Measurements from ENCODE around the gene HSPB1. TPM values are rescaled to one million over a fixed set of nuclear protein-coding genes. Genes with fewer than 3 reads are reported as not detected.
A peak's percentile ranks its signal among the peaks of the same experiment; 100 is the strongest.
"Not testable (repeated sequence)": the region's sequence is repeated elsewhere in the genome, so short reads cannot be mapped to it uniquely, and the experiment has no call there.

HSPB1 gene
- total RNA-seq, 1 donor from 2014 or later: 57.1 TPM

DNA sequence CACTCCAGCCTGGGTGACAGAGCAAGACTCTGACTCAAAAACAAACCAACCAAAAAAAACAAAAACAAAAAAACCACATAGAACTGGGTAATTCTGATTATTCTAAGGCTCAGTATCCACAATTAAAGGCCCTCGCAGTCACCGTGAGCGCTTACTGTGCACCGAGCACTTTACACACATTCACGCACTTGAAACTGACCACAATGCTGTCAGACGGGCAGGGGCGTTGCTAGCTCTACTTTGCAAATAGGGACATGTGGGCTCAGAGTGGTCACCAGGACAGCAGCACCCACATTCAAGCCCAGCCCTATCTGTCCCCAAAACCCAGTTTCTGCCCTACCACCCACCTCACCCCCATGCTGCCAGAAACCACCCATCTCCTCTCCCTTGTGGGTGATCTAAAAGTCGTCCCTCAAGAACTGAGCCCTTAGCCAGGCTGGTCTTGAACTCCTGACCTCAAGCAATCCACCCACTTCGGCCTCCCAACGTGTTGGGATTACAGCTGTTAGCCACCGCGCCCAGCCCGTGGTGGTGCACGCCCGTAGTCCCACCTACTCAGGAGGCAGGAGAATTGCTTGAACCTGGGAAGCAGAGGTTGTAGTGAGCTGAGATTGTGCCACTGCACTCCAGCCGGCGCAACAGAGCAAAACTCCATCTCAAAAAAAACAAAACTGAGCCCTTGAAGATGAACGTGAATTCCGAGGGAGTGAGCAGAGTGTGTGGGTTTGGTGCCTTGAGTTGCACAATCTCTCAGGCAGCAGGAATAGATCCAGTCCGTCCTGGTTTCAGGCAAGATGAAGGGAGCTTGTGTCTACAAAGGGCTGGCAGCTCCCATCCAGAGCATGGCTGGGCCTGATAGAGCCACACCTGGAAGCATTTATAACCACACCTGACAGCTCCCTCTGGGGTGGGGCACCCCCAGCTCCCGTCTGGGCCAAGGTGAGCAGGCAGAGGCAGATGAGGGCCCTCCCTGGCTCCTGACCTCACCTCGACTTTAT is 5.4 kb upstream of the HSPB1 start:
- no peaks in the 10 kb centered on the region for H3K9me3 Mint-ChIP-seq
- H3K4me3 Mint-ChIP-seq: no peak overlapping the region
- H3K36me3 Mint-ChIP-seq (ENCODE audit: low read depth): no peaks in the 10 kb centered on the region
- no peak for DNase-seq (ENCODE audit: low read depth, low spot score)
- H3K27ac Mint-ChIP-seq (ENCODE audit: unreplicated experiment): no peak overlapping the region
- H3K4me1 Mint-ChIP-seq: peaks cover 2% of the 10 kb centered on the region
- no peak for TF ChIP-seq CTCF (conservative IDR thresholded peaks at IDR 0.05)
- peaks cover 6% of the 10 kb centered on the region for H3K27me3 Mint-ChIP-seq (ENCODE audit: low read depth)

DNA sequence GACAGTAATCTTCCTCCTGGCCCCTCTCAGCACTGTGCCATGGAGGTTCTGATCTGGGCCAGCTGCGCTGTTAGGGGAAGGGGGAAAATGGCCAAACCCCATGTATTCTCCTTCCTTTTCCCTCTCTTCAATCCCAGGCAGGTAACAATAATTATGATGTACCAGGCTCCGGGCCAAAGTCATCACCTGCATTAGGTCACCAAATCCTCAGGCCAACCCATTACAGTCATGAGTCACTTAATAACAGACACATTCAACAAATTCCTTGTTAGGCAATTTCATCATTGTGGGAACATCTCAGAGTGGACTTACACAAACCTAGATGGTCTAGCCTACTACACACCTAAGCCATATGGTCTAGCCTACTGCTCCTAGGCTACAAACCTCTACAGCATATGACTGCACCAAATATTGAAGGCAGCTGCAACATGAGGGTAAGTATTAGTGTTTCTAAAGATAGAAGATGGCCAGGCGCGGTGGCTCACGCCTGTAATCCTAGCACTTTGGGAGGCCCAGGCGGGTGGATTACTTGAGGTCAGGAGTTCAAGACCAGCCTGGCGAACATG is 2.2 kb upstream of the HSPB1 start:
- Mint-ChIP-seq H3K36me3 (ENCODE audit: low read depth) (no peaks in the 10 kb centered on the region), H3K27me3 (ENCODE audit: low read depth) (peaks cover 11% of the 10 kb centered on the region), H3K9me3 (no peaks in the 10 kb centered on the region), H3K27ac (ENCODE audit: unreplicated experiment) (no peak overlapping the region), H3K4me3 (peak overlapping the region; percentile 24), H3K4me1 (peaks cover 17% of the 10 kb centered on the region)
- TF ChIP-seq CTCF (conservative IDR thresholded peaks at IDR 0.05): no peak
- no peak for DNase-seq (ENCODE audit: low read depth, low spot score)

- no peaks in the 10 kb centered on the region for H3K9me3 Mint-ChIP-seq
- no peak overlapping the region for H3K27ac Mint-ChIP-seq (ENCODE audit: unreplicated experiment)
- DNase-seq (ENCODE audit: low read depth, low spot score): no peak
- no peaks in the 10 kb centered on the region for H3K36me3 Mint-ChIP-seq (ENCODE audit: low read depth)
- TF ChIP-seq CTCF (conservative IDR thresholded peaks at IDR 0.05): no peak
- peaks cover 11% of the 10 kb centered on the region for H3K27me3 Mint-ChIP-seq (ENCODE audit: low read depth)
- peaks cover 17% of the 10 kb centered on the region for H3K4me1 Mint-ChIP-seq
- H3K4me3 Mint-ChIP-seq: peak overlapping the region; percentile 34
Observed at GRCh38 chr7:76301000-76301399, 1.5 kb upstream of the HSPB1 start.

GRCh38 chr7:76303202-76304147 is 1.0 kb downstream of the HSPB1 start:
- Mint-ChIP-seq H3K27me3 (ENCODE audit: low read depth) (peaks cover 11% of the 10 kb centered on the region), H3K4me1 (peaks cover 26% of the 10 kb centered on the region), H3K27ac (ENCODE audit: unreplicated experiment) (peak overlapping the region; percentile 50), H3K36me3 (ENCODE audit: low read depth) (no peaks in the 10 kb centered on the region), H3K4me3 (peak overlapping the region; percentile 91), H3K9me3 (no peaks in the 10 kb centered on the region)
- TF ChIP-seq CTCF (conservative IDR thresholded peaks at IDR 0.05): no peak
- peak; percentile 70 for DNase-seq (ENCODE audit: low read depth, low spot score)

DNA sequence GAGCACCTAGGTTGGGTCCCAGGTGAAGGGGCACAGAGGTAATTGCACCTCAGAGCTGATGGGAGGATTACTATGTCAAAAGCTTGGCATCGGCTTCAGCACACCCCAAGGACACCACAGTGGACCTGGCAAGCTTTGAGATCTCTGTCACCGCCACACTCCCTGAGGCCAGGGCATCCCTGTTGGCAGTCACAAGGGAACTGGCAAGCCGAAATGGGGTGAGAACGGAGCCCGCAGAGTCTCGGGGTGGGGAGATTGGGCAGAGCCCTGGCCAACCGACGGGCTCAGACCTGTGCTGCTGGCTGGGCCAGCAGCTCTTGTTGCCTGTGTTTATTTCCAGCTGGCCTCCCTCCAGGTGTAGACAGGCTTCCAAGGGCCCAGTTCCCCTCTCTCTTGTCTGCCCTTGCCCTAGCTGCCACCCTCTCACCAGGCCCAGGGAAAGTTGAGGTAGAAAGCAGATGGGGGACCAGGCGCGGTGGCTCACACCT is 2.5 kb downstream of the HSPB1 start:
- no peak for DNase-seq (ENCODE audit: low read depth, low spot score)
- Mint-ChIP-seq H3K4me1 (peaks cover 26% of the 10 kb centered on the region), H3K36me3 (ENCODE audit: low read depth) (no peaks in the 10 kb centered on the region), H3K27me3 (ENCODE audit: low read depth) (peaks cover 11% of the 10 kb centered on the region), H3K27ac (ENCODE audit: unreplicated experiment) (no peak overlapping the region), H3K9me3 (no peaks in the 10 kb centered on the region), H3K4me3 (no peak overlapping the region)
- TF ChIP-seq CTCF (conservative IDR thresholded peaks at IDR 0.05): no peak

- peaks cover 21% of the 10 kb centered on the region for H3K4me1 Mint-ChIP-seq
- not testable (repeated sequence) for H3K27ac Mint-ChIP-seq (ENCODE audit: unreplicated experiment); DNase-seq (ENCODE audit: low read depth, low spot score); H3K36me3 Mint-ChIP-seq (ENCODE audit: low read depth); H3K9me3 Mint-ChIP-seq; H3K27me3 Mint-ChIP-seq (ENCODE audit: low read depth); H3K4me3 Mint-ChIP-seq
Observed at GRCh38 chr7:76308874-76309273, 6.4 kb downstream of the HSPB1 start.

GRCh38 chr7:76309341-76310101 is 7.0 kb downstream of the HSPB1 start:
- not testable (repeated sequence) for H3K4me3 Mint-ChIP-seq; H3K27ac Mint-ChIP-seq (ENCODE audit: unreplicated experiment); DNase-seq (ENCODE audit: low read depth, low spot score); H3K9me3 Mint-ChIP-seq; H3K27me3 Mint-ChIP-seq (ENCODE audit: low read depth); H3K36me3 Mint-ChIP-seq (ENCODE audit: low read depth)
- H3K4me1 Mint-ChIP-seq: peaks cover 19% of the 10 kb centered on the region

Data from neural crest cell (in vitro differentiated cells).